GM13976 (cell line): ENCODE results near the gene RER1.

Experiments used
- DNase-seq: peaks from one replicate; pipeline ENCODE4 v3.0.0; 2012; ENCODE audit warnings: low spot score
- in situ Hi-C: fragments of 300-500 bp; cut with MboI; formaldehyde crosslinking; loops from one replicate; pipeline ENCODE4 v1.12.0; 2022; ENCODE audit warnings: low sequenced_read_pairs, mixed read lengths, inconsistent platforms; ENCODE audit not compliant: unreplicated experiment
- TF ChIP-seq, protein P1 (sequence below): IDR thresholded peaks from 2 replicates; pipeline ENCODE4 v1.5.1; 2012; ENCODE audit warnings: borderline replicate concordance, mild to moderate bottlenecking; ENCODE audit not compliant: insufficient read depth; ENCODE audit errors: extremely low read depth, missing control alignments, control extremely low read depth

Gene RER1

DNA sequence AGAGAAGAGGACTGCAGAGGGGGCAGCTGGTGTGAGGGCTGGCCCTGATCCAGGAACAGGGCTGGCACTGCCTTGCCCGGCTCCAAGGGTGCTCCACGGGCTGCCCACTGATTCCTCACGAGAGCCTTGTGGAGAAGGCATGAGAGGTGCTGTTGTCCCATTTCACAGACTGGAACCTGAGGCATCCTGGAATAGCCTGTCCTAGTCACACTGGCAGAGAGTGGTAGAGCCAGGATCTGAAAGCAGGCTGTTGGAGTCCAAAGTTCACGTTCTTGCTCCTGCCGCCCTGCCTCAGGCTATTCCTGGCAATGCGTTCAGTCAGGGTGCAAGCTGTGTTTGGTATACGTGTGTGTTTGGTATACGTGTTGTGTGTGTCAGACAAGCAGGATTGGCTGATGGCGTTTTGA, 1.8 kb downstream of the RER1 start:
- no peak for DNase-seq
- in situ Hi-C loops: no loop called here
- TF ChIP-seq, protein P1, sequence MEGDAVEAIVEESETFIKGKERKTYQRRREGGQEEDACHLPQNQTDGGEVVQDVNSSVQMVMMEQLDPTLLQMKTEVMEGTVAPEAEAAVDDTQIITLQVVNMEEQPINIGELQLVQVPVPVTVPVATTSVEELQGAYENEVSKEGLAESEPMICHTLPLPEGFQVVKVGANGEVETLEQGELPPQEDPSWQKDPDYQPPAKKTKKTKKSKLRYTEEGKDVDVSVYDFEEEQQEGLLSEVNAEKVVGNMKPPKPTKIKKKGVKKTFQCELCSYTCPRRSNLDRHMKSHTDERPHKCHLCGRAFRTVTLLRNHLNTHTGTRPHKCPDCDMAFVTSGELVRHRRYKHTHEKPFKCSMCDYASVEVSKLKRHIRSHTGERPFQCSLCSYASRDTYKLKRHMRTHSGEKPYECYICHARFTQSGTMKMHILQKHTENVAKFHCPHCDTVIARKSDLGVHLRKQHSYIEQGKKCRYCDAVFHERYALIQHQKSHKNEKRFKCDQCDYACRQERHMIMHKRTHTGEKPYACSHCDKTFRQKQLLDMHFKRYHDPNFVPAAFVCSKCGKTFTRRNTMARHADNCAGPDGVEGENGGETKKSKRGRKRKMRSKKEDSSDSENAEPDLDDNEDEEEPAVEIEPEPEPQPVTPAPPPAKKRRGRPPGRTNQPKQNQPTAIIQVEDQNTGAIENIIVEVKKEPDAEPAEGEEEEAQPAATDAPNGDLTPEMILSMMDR: no peak

GRCh38 chr1:2394220-2394619, 2.6 kb downstream of the RER1 start:
- in situ Hi-C loops: no loop called here
- TF ChIP-seq, protein P1: no peak

GRCh38 chr1:2394761-2395160, 3.1 kb downstream of the RER1 start:
- TF ChIP-seq, protein P1: no peak
- in situ Hi-C loops: no loop called here
- DNase-seq: no peak

More at GRCh38 chr1:2394220-2394619, 2.6 kb downstream of the RER1 start:
- no peak for DNase-seq

DNA sequence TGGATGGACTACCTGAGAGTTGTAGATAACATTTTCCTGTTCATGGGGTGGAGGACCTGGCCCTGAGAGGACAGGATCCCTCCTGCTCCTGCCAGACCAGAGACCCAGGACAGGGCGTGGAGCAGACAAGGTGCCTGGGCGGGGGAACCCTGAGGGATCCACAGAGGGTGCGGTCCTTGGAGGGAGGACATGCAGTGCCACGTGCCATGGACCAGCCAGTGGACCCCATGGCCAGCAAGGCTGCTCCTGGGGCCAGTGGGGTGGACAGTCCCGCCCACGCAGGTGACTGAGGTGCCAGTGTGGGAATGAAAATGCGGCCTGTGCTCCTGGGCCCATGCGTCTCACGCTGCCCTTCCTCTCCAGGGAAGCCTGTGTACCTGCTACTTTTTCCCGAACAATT, 3.6 kb downstream of the RER1 start:
- in situ Hi-C loops: no loop called here
- TF ChIP-seq, protein P1: no peak
- DNase-seq: no peak

DNA sequence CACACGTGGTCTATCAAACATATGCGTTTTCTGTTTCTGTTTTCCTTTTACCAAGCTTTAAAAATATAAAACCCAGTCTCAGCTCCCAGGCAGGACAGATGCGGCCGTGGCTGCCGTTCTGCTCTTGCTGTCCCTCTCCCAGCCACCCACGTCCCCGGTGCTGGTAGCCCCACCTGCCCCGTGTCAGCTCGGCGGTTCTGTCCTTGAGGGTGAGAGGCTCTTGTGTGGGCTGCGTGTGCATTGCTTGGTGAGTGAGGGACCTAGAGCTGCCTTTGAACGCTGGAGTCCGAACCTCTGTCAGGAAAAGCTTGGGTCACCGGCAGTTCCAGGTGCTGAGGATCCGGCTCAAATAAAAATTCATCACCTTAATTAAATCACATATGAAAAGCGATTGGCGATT, 4.4 kb downstream of the RER1 start:
- TF ChIP-seq, protein P1: no peak
- DNase-seq: no peak
- in situ Hi-C loops: no loop called here

DNA sequence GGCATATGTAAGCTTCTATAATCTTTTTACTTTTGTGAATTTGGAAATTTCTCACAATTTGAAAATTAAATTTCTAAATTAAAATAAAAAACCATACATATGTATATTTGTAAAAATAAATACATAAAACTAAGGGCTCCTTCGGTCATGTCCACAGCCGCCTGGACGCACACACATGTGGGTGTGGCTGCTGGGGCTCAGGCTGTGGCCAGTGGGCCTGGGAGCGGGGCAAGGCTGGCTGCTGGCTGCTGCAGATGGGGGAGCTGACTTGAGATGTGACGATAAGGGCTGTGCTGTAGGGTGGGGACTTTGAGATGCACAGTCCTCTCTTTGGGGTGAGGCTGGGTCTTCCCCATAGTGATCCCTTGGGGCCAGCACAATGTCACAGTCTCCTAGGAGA, 4.8 kb downstream of the RER1 start:
- in situ Hi-C loops: no loop called here
- TF ChIP-seq, protein P1: no peak

More for the DNA sequence above, 4.8 kb downstream of the RER1 start:
- DNase-seq: no peak
